Left cardiac atrium (tissue), 4 donors: ENCODE measurements around the gene C12orf42. TPM values are rescaled to one million over a fixed set of nuclear protein-coding genes. Genes with fewer than 3 reads are reported as not detected.
"Not testable (repeated sequence)": the region's sequence is repeated elsewhere in the genome, so short reads cannot be mapped to it uniquely, and the experiment has no call there.

Experiments
- ATAC-seq, 2 donors: fragments of 200-7000 bp; cut with Tn5 transposase; one replicate each; pipeline ENCODE4 v1.9.1; 2020; ENCODE audit warnings: mild to moderate bottlenecking in 2 of 2, moderate library complexity in 2 of 2
- DNase-seq: peaks from one replicate; pipeline ENCODE4 v3.0.0-alpha.2; 2020
- intact Hi-C, 2 donors: fragments of 100-400 bp; cut with DNase I; formaldehyde crosslinking; loops; one replicate each; pipeline versions ENCODE4 v1.14.1 to v1.15.1; 2022 to 2023
- total RNA-seq, 2 donors: library from RNA; stranded (reverse); fragmentation: NEBNext Ultra II Directional; extraction: Animal tissue kit (Norgen Biotek cat#: 25700); gene quantifications; one replicate each; pipeline ENCODE4 v1.2.1, GENCODE V29; 2021
- donor health status: DM: no; HTN: yes; CAD: no.
- donor health status: DM: no; HTN: yes; CAD: no; lungs with severe emphysema.
- donor health status: DM: yes; HTN: yes; CAD: no.
- donor health status: Dilated cardiomyopathy.

The C12orf42 gene
- total RNA-seq, 2 donors from 2014 or later, result not detected

DNA sequence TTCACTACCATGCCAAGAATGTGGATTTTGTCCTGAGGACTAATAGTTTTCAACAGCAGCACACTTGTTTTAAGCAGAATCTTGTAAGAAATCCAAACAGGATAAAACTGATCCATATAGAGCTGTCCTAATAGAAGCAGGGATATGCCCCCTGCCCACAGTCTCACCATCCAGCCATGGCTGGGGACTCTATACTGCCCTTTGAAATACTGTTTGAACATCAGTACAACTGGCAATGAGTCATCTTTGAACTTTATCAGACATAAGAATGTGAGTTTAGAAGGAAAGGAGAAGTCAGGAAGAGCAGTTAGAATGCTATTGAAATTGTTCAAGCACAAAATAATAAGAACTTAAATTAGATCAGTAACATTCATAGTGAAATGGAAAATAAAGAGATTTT lies 3.8 kb upstream of the C12orf42 start:
- no peak for DNase-seq
- intact Hi-C loops, result no loop called here
- no peak for ATAC-seq

DNA sequence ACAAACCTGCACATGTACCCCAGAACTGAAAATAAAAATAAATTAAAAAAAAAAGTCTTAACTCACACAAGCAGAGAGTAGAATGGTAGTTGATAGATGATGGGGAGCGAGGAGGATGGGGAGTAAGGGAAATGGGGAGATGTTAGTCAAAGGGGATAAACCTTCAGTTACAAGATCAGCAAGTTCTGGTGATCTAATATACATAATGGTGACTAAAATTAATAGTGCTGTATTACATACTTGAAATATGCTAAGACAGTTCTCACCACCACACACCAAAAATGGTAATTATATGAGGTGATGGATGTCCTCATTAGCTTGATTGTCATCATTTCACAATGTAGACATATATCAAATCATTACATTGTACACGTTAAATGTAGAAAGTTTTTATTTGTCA lies 3.2 kb upstream of the C12orf42 start:
- intact Hi-C loops, result no loop called here
- ATAC-seq (no peak), DNase-seq (no peak)

DNA sequence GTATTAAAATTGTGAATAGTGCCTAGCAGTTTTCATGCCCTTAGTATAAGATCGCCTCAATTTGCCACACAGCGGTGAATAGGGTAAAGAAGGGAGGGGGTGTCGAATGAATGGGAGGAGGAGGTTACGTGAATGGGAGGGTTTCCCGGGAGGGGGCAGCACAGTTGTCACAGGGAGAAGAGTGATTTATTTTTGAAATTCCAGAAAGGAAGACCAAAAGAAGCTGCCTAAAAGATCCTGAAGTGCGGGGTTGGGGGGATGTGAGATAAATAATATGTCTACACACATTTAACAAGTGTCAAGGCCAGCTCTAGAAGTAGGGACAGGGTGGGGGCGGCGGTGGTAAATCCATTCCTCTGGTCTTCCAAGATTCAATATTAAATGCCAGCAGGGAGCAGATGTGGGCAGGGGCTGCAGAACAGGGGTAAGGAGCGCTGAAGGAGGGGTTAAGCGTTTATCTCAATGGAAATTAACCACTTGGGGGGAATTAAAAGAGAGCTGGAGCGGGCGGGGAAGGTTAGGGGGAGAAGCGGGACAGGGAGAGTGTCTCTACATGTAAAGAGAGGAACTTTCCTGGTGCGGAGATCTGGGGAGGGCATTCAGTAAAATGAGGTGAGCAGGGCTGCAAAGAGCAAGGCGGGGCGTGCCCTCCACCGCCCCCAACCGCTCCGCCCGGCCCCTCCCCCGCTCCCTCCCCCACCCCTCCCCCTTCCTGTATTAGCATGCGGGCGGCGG lies 867 bp downstream of the C12orf42 start:
- no peak for DNase-seq
- ATAC-seq, result no peak
- intact Hi-C loops, result no loop called here

DNA sequence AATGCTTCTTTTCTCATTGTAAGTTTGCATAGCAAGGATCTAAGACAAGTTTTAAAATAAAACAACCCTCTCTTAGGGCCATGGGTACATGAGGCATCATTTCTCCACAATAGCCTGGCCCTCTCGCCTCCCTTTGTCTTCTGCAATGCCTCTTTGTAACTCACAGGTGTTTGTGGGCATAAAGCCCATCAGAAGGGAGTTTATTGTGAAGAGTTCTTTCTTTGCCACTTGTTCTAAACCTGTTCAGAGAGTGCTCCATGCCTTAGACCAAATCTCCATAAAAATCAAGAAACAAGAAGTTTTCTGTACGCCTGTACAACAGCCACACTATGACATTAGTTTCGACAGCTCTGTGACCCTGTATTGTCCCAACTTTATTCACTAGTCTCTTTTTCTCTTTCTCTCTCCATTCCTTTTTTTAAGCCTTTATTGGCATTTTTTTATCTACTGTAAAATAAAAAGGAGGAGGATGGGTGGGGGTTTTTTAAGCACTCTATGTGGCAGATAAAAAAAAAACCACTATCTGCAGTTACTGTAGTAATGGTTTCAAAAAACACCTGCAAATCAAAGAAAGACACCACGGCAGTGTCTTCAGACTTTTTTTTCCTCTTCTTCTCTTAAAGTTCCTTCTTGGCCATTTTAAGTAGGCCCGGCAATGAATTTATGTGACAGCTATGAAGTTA lies 1.6 kb downstream of the C12orf42 start:
- no peak for ATAC-seq
- intact Hi-C loops, result no loop called here

DNA sequence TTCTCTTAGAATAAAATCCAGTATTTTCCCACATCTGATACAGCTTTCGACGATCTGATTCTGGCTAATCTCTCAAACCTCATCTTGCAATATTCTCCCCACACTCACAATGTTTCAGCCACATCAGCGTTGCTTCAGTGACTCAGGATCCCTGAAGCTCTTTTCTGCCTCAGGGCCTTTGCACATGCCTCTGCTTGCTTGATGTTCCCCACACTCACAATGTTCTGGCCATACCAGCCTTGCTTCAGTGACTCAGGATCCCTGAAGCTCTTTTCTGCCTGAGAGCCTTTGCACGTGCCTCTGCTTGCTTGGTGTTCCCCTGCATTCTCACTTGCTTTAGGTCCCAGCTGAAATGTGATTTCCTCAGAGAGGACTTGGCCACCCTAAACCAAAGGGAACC lies 2.6 kb downstream of the C12orf42 start:
- no peak for DNase-seq
- ATAC-seq, result no peak
- intact Hi-C loops, result no loop called here

More for the DNA sequence above, 1.6 kb downstream of the C12orf42 start:
- DNase-seq, result no peak

DNA sequence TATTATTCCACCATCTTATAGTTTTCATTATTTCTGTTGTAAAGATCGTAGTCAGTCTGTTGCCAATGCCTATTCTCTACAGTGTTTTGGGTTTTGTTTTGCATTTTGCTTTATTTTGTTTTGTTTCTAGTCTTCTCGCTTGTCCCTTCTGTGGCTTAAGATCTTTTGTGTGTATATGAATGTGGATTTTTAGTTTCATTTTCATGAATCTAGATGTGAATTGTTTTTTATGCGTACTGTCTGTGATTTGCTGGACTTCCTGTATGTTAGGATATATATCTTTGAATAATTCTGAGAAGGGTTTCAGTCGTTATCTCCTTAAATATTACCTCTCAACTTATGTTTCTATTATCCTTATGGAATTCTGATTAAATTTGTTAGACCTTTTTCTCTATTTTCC lies 13.4 kb downstream of the C12orf42 start:
- no peak for DNase-seq
- intact Hi-C loops, result no loop called here
- ATAC-seq, result no peak

DNA sequence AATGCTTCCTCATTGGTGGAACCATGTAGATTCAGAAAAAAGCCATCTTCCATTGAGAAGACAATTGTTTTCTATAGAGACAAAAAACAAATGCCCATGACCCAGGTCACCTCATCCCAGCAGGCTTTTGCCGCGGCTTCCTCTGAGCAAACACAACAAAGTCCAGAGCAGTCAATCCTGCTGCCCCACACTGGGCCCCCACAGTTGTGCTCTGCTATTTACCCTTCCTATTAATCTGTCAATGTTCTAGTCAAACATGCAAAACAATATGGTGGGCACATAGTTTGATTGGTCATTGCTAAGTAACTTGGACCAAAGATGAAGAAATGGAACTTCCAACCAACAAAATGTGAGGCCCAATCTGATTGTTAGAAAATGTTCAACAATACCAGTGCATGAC lies 20.7 kb downstream of the C12orf42 start:
- DNase-seq (no peak), ATAC-seq (no peak)
- intact Hi-C loops, result no loop called here

DNA sequence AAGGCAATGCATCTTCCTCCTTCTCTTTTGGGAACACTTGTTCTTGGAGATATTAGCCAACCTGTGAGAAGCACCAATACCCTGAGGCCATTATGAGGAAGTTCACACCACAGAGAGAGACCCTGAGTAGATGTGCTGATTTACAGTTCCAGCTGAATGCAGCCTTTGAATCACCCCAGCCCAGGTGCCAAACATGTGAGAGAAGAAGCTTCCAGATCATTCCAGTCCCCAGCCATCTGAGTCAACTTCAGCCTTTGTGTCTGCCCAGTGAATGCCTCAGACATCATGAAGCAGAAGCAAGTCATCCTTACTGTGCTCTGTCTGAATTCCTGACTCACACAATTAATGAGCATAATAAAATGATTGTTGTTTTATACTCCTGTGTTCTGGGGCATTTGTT lies 25.1 kb downstream of the C12orf42 start:
- DNase-seq (no peak), ATAC-seq (no peak)
- intact Hi-C loops, result no loop called here

DNA sequence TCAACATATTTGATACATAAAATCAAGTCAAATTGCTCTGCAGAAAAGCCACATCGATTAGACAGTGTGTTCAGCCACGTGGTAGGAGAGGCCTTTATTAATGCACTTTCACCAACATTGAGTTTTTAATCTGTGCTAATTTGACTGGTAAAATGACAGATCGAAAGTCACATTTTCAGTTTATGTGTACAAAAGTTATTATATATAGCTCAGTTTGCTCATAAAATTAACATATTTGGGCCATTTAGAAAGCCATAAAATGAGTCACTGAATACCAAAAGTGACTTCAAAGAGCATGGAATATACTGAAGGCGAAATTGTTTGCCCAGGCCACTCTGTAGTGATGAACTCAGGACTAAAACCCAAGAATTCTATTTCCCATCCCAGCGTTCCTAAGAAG lies 26.0 kb downstream of the C12orf42 start:
- intact Hi-C loops, result no loop called here
- DNase-seq, result no peak
- no peak for ATAC-seq

DNA sequence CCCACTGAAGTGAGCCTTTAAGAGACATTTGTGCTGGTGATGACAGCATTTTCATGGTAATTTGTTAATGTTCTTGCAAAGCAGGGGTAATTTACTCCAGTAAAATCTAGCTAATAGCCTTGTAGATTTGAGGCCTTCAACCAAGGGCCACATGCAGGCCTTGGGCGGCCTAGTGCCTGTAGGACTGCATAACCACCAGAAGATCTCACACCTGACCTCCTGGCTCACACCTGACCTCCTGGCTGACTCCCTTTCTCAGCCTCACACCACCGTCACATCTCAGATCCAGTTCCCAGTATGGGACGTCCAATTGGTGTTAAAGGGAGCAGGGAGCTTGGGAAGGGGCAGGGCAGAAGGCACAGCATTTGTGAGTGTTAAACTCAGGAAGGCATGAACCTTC lies 26.9 kb downstream of the C12orf42 start:
- intact Hi-C loops, result no loop called here
- ATAC-seq (no peak), DNase-seq (no peak)

DNA sequence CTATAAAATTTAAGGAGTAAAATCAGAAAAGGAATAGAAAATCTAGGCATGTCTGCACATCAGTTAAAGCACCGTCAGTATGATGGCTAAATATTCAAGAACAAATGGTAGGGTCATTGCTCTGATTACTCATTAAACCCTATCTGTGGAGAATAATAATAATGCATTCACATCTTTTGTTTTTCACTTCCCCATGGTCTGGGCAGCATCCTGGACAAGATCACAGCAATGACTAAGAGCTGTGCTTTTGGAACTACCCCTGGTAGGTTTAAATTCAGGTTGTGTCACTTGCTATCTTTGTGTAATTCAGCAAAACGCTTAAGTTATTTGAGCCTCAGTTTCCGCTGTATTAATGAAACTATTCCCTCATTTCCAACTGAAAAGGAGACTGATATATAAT lies 33.1 kb downstream of the C12orf42 start:
- intact Hi-C loops, result no loop called here
- ATAC-seq (no peak), DNase-seq (no peak)

DNA sequence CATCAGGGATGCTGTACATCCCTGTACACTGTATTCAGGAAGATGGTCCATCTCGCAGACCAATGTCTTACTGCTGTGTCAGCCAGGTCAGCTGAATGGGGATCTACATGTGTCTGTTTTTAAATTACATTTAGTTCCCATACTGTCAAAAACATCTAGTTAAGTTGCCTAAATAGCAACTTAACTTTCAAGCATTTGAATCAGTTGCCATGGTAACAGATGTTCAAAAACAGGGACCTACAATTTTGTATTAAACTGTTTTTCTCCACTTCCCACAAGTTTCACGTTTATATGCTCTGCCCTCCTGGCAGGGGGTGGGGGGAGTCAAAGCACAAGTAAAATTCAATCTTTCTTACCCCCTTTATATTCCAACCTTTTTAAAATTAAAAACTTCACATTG lies 38.3 kb downstream of the C12orf42 start:
- DNase-seq (no peak), ATAC-seq (no peak)
- intact Hi-C loops, result no loop called here

DNA sequence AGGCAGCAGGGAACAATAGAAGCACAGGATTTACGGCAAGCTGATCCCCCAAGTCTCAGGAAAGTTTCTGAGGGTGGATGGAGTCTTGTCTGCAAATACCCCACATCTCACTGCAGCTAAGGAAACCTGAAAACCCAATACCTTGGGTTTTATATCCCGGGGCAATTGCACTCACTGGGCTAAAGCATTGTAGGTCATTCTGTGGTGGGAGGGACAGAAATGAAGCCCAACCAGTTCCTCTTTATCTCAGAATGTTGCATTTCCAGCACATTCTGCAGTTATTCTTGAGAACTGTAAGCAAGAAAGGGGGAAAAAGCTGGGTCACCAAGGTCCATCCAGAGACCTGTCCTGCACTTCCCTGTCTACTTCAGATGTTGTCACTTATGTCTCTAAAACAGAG lies 39.8 kb downstream of the C12orf42 start:
- DNase-seq (no peak), ATAC-seq (no peak)
- intact Hi-C loops, result no loop called here

DNA sequence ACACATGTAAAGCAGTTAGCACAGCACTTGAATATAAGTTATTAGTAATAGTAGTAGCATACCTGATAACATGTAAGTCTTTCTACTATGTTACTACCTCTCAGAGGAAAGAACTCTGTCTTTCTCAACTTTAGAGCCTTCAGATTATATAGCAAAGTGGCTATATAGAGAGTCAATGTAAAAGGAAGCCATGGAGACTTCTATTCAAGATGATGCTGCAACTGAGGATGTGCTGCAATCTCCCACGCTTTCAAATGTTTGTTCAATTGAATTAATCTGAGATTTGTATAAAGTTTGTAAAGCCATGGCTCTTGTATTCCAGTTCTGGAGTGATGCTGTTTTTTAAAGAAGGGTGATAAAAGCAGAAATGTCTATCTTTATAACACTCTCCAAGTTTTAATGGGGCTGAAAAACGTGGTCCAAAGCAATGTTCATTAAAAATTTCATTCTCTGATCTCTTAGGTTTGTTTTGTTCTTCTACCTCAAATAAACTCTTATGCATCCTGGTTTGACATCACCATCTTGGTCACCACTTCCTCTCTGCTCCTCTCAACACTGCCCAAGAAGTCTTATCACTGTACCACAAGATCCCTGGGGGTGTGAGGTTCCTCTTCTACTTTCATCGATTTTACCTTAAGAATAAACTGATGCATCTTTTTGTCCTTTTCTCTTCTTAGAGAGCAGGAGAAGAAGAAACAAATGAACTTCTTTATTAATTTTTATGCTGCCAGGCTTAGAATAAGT lies 40.6 kb downstream of the C12orf42 start:
- no peak for ATAC-seq
- no peak for DNase-seq
- intact Hi-C loops, result no loop called here

DNA sequence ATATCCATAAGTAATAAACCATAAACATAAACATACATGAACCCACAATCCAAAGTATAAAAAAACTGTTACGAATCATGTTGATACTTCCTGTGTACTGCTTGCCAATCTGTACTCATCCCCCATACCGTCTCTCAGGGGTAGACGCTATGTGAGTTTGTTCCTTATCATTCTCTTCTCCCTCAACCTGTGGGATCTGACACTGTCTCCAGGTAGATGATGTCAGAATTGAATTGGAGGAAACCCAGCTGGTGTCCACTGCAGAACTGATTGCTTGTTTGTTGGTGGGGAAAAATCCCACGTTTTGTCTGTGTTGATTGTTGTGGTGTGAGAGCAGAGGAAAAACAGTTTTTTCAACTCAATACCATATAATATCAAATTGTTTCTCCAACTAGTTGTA lies 50.8 kb downstream of the C12orf42 start:
- ATAC-seq (no peak), DNase-seq (no peak)
- intact Hi-C loops, result no loop called here

DNA sequence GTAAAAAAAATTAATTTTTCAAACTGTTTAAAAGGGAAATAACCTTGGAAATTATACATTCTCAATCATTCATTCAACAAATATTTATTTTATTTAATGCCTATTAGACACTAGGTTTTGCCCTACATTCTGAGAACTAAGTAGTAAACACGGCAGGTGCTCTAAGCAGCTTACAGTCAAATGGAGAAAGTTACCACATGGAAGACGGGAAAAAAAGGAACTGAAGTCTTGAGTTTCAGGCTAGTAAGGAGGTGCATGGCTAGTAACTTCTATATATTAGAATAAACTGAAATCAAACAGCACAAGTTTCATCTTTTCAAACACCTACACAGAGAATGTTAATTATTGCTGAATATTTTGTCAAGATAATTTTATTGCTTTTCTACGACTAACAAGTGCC lies 52.9 kb downstream of the C12orf42 start:
- DNase-seq (no peak), ATAC-seq (no peak)
- intact Hi-C loops, result no loop called here

DNA sequence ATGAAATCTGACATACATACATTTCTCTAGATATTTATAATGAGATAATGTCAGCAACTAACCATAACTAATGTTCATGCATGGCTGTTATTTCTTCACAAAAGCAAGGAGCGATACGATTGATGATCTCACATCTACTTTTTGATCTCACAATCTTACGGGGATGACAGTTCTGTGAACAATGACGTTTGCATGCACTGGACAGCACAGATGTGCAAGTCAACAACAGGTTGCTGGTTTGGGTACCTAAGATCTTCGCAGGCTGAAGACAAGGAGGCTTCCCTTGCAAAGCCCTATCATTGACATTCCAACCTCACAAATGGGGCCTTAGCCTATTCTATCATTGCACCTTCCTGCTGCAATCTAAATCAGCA lies 53.6 kb downstream of the C12orf42 start:
- DNase-seq (no peak), ATAC-seq (no peak)
- intact Hi-C loops, result no loop called here

DNA sequence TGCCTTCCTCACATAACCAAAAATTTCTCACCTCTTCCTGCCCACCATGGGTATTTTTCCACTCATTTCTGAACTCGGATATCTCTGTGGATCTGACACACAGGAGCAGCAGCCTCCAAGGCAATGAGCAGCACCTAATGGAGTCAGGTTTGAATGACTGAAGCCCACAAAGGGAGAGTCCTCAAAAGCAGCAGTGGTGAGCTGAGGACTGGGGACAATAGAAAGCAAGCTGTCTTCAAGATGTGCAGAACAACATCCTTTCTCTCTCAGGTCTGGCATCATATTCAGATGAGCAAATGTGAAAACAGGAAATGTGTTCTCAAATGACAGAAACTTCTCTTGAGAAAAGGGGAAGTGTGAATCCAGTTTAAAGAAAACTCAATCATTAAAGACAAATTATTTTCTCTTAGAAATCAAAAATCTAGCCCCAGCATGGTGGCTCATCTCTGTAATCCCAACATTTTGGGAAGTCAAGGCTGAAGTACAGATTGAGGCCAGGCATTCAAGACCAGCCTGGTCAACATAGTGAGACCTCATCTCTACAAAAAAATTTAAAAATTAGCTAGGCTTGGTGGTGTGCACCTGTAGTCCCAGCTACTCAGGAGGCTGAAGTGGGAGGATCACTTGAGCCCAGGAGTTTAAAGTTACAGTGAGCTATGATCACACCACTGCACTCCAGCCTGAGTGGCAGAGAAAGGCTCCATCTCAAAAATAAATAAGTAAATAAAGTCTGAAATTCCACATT lies 54.2 kb downstream of the C12orf42 start:
- DNase-seq, result no peak
- intact Hi-C loops, result no loop called here
- ATAC-seq, result no peak

DNA sequence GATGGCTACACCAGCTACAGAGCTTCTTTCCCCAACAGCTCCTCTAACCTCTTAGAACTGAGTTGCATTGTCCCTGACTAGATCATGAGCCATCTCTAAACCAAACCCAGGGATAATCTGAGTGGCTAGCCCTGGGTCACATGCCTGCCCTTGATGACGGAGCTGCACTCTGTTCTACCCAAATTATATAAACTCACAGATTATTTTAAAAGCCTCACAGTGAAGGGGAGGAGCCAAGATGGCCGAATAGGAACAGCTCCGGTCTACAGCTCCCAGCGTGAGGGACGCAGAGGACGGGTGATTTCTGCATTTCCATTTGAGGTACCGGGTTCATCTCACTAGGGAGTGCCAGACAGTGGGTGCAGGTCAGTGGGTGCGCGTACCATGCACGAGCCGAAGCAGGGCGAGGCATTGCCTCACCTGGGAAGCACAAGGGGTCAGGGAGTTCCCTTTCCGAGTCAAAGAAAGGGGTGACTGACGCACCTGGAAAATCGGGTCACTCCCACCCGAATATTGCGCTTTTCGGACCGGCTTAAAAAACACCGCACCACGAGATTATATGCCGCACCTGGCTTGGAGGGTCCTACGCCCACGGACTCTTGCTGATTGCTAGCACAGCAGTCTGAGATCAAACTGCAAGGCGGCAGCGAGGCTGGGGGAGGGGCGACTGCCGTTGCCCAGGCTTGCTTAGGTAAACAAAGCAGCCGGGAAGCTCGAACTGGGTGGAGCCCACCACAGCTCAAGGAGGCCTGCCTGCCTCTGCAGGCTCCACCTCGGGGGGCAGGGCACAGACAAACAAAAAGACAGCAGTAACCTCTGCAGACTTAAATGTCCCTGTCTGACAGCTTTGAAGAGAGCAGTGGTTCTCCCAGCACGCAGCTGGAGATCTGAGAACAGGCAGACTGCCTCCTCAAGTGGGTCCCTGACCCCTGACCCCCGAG lies 61.3 kb downstream of the C12orf42 start:
- ATAC-seq, intact Hi-C loops, DNase-seq: not testable (repeated sequence)
